SK-N-SH (cell line): ENCODE measurements around the gene RHOA. TPM values are rescaled to one million over a fixed set of nuclear protein-coding genes. Genes with fewer than 3 reads are reported as not detected.

ENCODE experiments used
- CTCF ChIA-PET: fragments of 300-600, 350-600 bp; formaldehyde crosslinking; extraction: SDS; loops from one replicate; lab custom pipeline; 2021; lab: Yijun Ruan, JAX
- POLR2A ChIA-PET: fragments of 350-600 bp; sonication (Branson Sonifier 250); formaldehyde crosslinking; extraction: SDS; loops from one replicate; lab custom pipeline; 2020; ENCODE audit warnings: antibody characterized with exemption, inconsistent platforms; lab: Yijun Ruan, JAX
- DNase-seq: peaks from one replicate; pipeline ENCODE4 v3.0.0; 2012
- H2AFZ ChIP-seq: fragments of 200-600 bp; sonication (generic); 2 replicates; pipeline ENCODE4 v1.8.1; 2016; ENCODE audit warnings: antibody characterized with exemption, mild to moderate bottlenecking, low read depth
- H3F3A ChIP-seq: fragments of 200-600 bp; sonication (generic); replicated peaks from 2 replicates; pipeline ENCODE3; 2016; ENCODE audit warnings: antibody characterized with exemption, mild to moderate bottlenecking; ENCODE audit not compliant: insufficient read depth
- H3K27ac ChIP-seq, 2 experiments: fragments of 200-500 bp in 1 of 2; fragments of 200-600 bp in 1 of 2; sonication (Bioruptor generic) in 1 of 2; sonication (generic), shearing (Covaris generic) in 1 of 2; 2 replicates each; pipeline versions ENCODE4 v1.5.1 to v1.6.1; 2014 to 2016; ENCODE audit warnings: low read depth in 2 of 2, inconsistent platforms in 1 of 2, low read length in 1 of 2, mild to moderate bottlenecking in 1 of 2, mixed read lengths in 1 of 2
- H3K27me3 ChIP-seq: fragments of 200-600 bp; sonication (generic), shearing (Covaris generic); 2 replicates; pipeline ENCODE4 v1.6.1; 2016; ENCODE audit warnings: mixed run types; ENCODE audit not compliant: insufficient read depth
- H3K36me3 ChIP-seq, 2 experiments: fragments of 200-500 bp in 1 of 2; fragments of 200-600 bp in 1 of 2; sonication (Bioruptor generic) in 1 of 2; sonication (generic) in 1 of 2; replicated peaks in 1 of 2; 2 replicates each; pipeline versions ENCODE3 to v1.5.1; 2014 to 2016; ENCODE audit warnings: low read length in 1 of 2, mild to moderate bottlenecking in 1 of 2; ENCODE audit not compliant: insufficient read depth in 2 of 2, control insufficient read depth in 1 of 2
- H3K4me1 ChIP-seq, 2 experiments: fragments of 200-500 bp in 1 of 2; fragments of 200-600 bp in 1 of 2; sonication (Bioruptor generic) in 1 of 2; sonication (generic), shearing (Covaris generic) in 1 of 2; 2 replicates each; pipeline versions ENCODE4 v1.5.1 to v1.6.1; 2014 to 2016; ENCODE audit warnings: low read depth in 1 of 2, low read length in 1 of 2, mixed run types in 1 of 2; ENCODE audit not compliant: insufficient read depth in 2 of 2, control insufficient read depth in 1 of 2
- H3K4me2 ChIP-seq: fragments of 200-600 bp; sonication (generic), shearing (Covaris generic); 2 replicates; pipeline ENCODE4 v1.6.1; 2017; ENCODE audit warnings: mixed run types
- H3K4me3 ChIP-seq, 2 experiments: fragments of 200-500 bp in 1 of 2; fragments of 200-600 bp in 1 of 2; sonication (Bioruptor generic) in 1 of 2; sonication (generic), shearing (Covaris generic) in 1 of 2; 2 replicates each; pipeline versions ENCODE4 v1.5.1 to v1.8.1; 2014 to 2016; ENCODE audit warnings: low read depth in 2 of 2, inconsistent platforms in 1 of 2, low read length in 1 of 2, mild to moderate bottlenecking in 1 of 2, mixed read lengths in 1 of 2, moderate library complexity in 1 of 2
- H3K79me2 ChIP-seq: fragments of 200-600 bp; sonication (generic); 2 replicates; pipeline ENCODE4 v1.8.1; 2017; ENCODE audit warnings: mild to moderate bottlenecking; ENCODE audit not compliant: insufficient read depth
- H3K9ac ChIP-seq: fragments of 200-600 bp; sonication (generic); 2 replicates; pipeline ENCODE4 v1.6.1; 2017; ENCODE audit warnings: mixed run types
- H3K9me2 ChIP-seq: fragments of 200-600 bp; sonication (generic); 2 replicates; pipeline ENCODE4 v1.6.1; 2017; ENCODE audit warnings: mixed run types
- H3K9me3 ChIP-seq: fragments of 200-600 bp; sonication (generic); 2 replicates; pipeline ENCODE4 v1.6.1; 2017; ENCODE audit warnings: mixed run types, mild to moderate bottlenecking, moderate library complexity
- H4K20me1 ChIP-seq: fragments of 200-600 bp; sonication (generic); 2 replicates; pipeline ENCODE4 v1.6.1; 2017; ENCODE audit warnings: mild to moderate bottlenecking, mixed run types; ENCODE audit not compliant: insufficient read depth
- CHD2 ChIP-seq: fragments of 150-350 bp; IDR thresholded peaks from 2 replicates; pipeline ENCODE4 v1.6.1; 2018; ENCODE audit warnings: low read length; ENCODE audit not compliant: partially characterized antibody
- FOXM1 ChIP-seq: IDR thresholded peaks from 2 replicates; pipeline ENCODE4 v1.4.0; 2012; ENCODE audit warnings: low read depth, mild to moderate bottlenecking
- GATA2 ChIP-seq: sonication (generic); formaldehyde crosslinking; IDR thresholded peaks from 2 replicates; pipeline ENCODE4 v1.5.0; 2020; ENCODE audit warnings: mild to moderate bottlenecking, missing genetic modification reagents
- JUND ChIP-seq: IDR thresholded peaks from 2 replicates; pipeline ENCODE4 v1.4.0; 2012
- MXI1 ChIP-seq: IDR thresholded peaks from 2 replicates; pipeline ENCODE4 v1.6.1; 2012; ENCODE audit warnings: mild to moderate bottlenecking, low read depth, low read length, improper control_type of control experiment
- NFIC ChIP-seq: IDR thresholded peaks from 2 replicates; pipeline ENCODE4 v1.4.0; 2012; ENCODE audit warnings: borderline replicate concordance
- PBX3 ChIP-seq: IDR thresholded peaks from 2 replicates; pipeline ENCODE4; 2012
- RAD21 ChIP-seq: IDR thresholded peaks from 2 replicates; pipeline ENCODE4 v1.6.1; 2012; ENCODE audit warnings: mild to moderate bottlenecking, low read length
- RCOR1 ChIP-seq: fragments of 150-350 bp; IDR thresholded peaks from 2 replicates; pipeline ENCODE4 v1.6.1; 2017; ENCODE audit warnings: antibody characterized with exemption, low read length
- REST ChIP-seq: IDR thresholded peaks from 2 replicates; pipeline ENCODE4 v1.6.1; 2012; ENCODE audit warnings: mild to moderate bottlenecking, low read depth, low read length, moderate library complexity
- SIN3A ChIP-seq: IDR thresholded peaks from 2 replicates; pipeline ENCODE4 v1.6.1; 2012; ENCODE audit warnings: low read depth, mild to moderate bottlenecking, low read length, moderate library complexity, borderline replicate concordance
- TEAD4 ChIP-seq: IDR thresholded peaks from 2 replicates; pipeline ENCODE4 v1.4.0; 2012; ENCODE audit warnings: mild to moderate bottlenecking, borderline replicate concordance; ENCODE audit not compliant: insufficient read depth
- YY1 ChIP-seq: IDR thresholded peaks from 2 replicates; pipeline ENCODE4 v1.4.0; 2012; ENCODE audit warnings: low read depth, mild to moderate bottlenecking
- ZBTB33 ChIP-seq: IDR thresholded peaks from 2 replicates; pipeline ENCODE4 v1.4.0; 2012; ENCODE audit warnings: low read depth, borderline replicate concordance
- WGBS: methylation state at CpG from one replicate; pipeline ENCODE4 v1.1.6; 2017; ENCODE audit warnings: low lambda C conversion rate; 5-methylcytosine and 5-hydroxymethylcytosine counted together
- polyA plus RNA-seq, 3 experiments: library from polyadenylated mRNA; depleted of rRNA; stranded (reverse); fragments of >200 nt; gene quantifications; 2 replicates each; pipeline ENCODE4 v1.2.3, GENCODE V29; 2012
- TF ChIP-seq, protein P1 (sequence below): fragments of 150-350 bp; IDR thresholded peaks from 2 replicates; pipeline ENCODE4 v1.6.1; 2016; ENCODE audit warnings: mild to moderate bottlenecking, low read depth, low read length

RHOA gene
- polyA plus RNA-seq, 1 of the 3 experiments (the other 2 are of a cell fraction), result 312 TPM

DNA sequence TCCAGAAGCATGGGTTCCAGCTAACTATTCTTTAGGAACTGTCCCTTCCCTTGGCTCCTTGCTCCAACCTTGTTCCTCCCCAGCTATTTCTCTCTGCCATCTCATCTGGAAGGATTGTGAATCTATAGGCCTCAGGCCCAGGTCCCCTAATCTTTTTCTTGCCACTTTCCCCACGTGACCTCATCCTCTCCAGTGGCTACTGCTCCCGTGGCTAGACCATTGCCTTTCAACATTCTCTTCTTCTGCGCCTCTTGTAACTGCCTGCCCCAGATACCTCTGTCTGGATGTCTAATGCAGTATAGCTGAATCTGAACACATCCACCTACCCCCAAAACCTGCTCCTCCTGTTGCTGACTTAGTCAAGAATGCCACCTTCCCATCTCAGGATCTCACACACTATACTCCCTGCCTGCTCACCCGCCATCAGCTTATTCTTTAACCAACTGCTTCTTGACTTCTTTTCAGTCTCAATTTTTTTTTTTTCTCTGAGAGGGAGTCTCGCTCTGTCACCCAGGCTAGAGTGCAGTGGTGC lies 58.8 kb downstream of the RHOA start:
- ChIA-PET POLR2A (no interaction called here), CTCF (interaction anchor here (1.2 kb wide), 1 partner anchor 13 kb away, joined by 3 read pairs; no protein-coding TSS in a partner anchor)
- Histone ChIP-seq H3K9me3 (no peaks in the 10 kb centered on the region), H3F3A (peaks cover 21% of the 10 kb centered on the region), H2AFZ (no peak overlapping the region), H3K9me2 (no peaks in the 10 kb centered on the region), H3K27ac (no peak overlapping the region), H4K20me1 (no peaks in the 10 kb centered on the region), H3K4me2 (no peak overlapping the region), H3K4me1 (peaks cover 0 to 11% of the 10 kb centered on the region in 2 experiments; a peak in 2 of 4 replicates), H3K9ac (no peak overlapping the region), H3K79me2 (peaks cover 23% of the 10 kb centered on the region), H3K27me3 (no peaks in the 10 kb centered on the region), H3K4me3 (no peak overlapping the region), H3K36me3 (peaks cover 6 to 23% of the 10 kb centered on the region in 2 experiments)
- DNase-seq, result no peak
- WGBS, result 97% methylated on average over 5 of the region's 5 CpGs
- TF ChIP-seq YY1 (no peak), ZBTB33 (no peak), RAD21 (no peak), CHD2 (no peak), PBX3 (no peak), TEAD4 (no peak), JUND (no peak), SIN3A (no peak), NFIC (no peak), REST (no peak), GATA2 (CRISPR knock-in tag) (no peak), FOXM1 (no peak), RCOR1 (no peak), MXI1 (no peak)
- TF ChIP-seq, protein P1, sequence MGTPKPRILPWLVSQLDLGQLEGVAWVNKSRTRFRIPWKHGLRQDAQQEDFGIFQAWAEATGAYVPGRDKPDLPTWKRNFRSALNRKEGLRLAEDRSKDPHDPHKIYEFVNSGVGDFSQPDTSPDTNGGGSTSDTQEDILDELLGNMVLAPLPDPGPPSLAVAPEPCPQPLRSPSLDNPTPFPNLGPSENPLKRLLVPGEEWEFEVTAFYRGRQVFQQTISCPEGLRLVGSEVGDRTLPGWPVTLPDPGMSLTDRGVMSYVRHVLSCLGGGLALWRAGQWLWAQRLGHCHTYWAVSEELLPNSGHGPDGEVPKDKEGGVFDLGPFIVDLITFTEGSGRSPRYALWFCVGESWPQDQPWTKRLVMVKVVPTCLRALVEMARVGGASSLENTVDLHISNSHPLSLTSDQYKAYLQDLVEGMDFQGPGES, result no peak
